CD4-positive, alpha-beta T cell treated with Interleukin-17A for 1 hour (primary cell): Measurements from ENCODE around the gene CORO1A.
"Not testable (repeated sequence)": the region's sequence is repeated elsewhere in the genome, so short reads cannot be mapped to it uniquely, and the experiment has no call there.

Experiments used
- DNase-seq: peaks from one replicate; pipeline ENCODE4 v3.0.0-alpha.2; 2020

CORO1A gene

DNA sequence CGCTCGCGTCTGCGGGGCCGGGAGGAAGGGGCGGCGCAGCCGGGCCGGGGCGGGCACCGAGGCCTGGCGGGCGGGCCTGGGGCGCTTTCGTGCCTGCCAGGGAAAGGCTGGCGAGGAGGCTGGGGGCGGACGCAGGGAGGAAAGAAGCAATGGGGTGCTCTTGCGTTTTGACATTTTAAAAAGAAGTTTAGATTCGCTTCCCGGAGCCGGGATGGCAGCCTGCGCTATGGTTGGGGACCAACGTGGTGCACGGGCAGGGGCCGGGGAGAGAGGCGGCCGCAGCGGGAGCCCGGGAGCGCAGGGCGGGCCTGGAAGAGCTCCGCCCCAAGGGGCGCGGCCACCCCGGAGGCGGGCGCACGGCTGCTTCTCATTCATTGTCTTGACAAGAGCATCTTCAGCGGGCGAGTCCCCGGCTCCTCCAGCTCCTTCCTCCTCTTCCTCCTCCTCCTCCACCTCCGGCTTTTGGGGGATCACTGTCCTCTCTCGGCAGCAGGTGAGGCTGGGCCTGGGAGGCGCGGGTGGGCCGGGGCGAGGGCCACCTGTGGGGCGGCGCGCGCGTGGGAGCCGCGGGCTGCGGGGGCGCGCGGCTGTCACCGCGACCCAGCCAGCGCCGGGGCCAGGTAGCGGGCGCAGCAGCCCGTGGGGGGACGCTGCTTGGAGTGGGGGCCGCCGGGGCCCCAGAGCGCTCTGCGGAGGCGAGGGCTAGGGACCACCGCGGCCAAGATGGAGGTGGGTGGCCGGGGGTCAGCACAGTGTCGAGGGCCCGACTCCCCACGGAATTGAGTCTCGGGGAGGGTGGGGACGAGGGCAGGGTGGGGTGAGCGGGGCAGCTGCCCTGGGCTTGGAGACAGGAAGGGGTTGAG is at the start of gene CORO1A:
TSS of gene CORO1A (plus strand) at position 370 of the 863 bp plus-strand sequence. CDS start 1,608 bp downstream, outside the sequence.
- peak; percentile 83 for DNase-seq

GRCh38 chr16:30136971-30137605 is 46.3 kb upstream of the CORO1A start:
- DNase-seq = no peak

GRCh38 chr16:30137897-30138296 is 45.5 kb upstream of the CORO1A start:
- DNase-seq = no peak

- no peak for DNase-seq
Observed at GRCh38 chr16:30139583-30140481, 43.6 kb upstream of the CORO1A start.

GRCh38 chr16:30141750-30142149 is 41.7 kb upstream of the CORO1A start:
- DNase-seq = no peak

DNA sequence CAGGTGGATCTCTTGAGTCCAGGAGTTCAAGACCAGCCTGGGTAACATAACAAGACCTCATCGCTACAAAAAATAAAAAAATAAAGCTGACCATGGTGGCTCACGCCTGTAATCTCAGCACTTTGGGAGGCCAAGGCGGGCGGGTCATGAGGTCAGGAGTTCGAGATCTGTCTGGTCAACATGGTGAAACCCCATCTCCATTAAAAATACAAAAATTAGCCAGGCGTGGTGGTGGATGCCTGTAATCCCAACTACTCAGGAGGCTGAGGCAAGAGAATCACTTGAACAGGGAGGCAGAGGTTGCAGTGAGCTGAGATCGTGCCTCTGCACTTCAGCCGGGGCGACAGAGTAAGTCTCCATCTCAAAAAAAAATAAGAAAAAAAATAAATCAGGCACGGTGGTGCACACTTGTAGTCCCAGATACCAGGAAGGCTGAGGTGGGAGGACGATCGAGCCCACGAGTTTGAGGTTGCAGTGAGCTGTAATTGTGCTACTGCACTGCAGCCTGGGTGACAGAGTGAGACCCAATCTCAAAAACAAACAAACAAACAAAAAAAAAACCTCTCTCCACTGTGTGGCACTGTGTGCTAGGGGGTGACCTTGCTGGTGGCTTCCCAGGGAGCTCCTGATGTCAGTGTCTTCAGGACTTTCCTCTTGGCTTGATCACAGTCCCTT is 40.6 kb upstream of the CORO1A start:
- DNase-seq = peak; percentile 50

DNA sequence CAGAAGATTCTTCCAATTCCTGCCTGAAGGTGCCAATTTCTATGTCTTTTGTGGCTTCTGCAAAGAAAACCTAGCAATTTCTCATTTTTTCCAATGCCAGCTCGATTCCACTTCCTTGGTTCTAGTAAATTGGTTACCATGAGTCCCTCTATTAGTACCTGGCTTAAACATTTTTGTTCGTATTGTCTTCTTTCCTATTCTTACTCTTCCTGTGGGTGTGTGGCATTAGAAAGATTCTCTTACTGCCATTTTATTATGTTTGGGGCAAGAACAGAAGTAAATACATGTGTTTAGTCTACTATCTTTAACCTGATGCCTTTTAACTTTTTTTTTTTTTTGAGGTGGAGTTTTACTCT is 40.1 kb upstream of the CORO1A start:
- no peak for DNase-seq

DNA sequence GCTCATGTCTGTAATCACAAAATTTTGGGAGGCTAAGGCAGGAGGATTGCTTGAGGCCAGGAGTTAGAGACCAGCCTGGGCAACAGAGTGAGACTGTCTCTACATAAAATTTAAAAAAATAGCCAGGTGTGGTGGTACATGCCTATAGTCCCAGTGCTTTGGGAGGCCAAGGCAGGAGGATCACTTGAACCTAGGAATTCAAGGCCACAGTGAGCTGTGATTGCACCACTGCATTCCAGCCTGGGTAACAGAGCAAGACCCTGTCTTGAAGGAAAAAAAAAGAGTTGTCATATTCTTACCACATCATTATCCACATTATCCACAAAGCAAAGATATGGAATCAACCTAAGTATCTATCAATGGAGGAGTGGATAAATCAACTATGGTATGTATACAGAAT is 39.4 kb upstream of the CORO1A start:
- no peak for DNase-seq

DNA sequence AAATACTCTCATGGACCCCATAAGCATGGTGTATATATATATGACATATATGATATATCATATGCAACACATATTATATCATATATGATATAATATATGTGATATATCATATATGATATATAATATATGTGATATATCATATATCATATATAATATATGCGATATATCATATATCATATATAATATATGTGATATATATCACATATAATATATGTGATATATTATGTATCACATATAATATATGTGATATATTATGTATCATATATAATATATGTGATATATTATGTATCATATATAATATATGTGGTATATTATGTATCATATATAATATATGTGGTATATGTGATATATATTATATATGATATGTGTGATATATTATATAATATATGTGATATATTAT is 38.5 kb upstream of the CORO1A start:
- DNase-seq = no peak

GRCh38 chr16:30145657-30146056 is 37.7 kb upstream of the CORO1A start:
- DNase-seq = no peak

DNA sequence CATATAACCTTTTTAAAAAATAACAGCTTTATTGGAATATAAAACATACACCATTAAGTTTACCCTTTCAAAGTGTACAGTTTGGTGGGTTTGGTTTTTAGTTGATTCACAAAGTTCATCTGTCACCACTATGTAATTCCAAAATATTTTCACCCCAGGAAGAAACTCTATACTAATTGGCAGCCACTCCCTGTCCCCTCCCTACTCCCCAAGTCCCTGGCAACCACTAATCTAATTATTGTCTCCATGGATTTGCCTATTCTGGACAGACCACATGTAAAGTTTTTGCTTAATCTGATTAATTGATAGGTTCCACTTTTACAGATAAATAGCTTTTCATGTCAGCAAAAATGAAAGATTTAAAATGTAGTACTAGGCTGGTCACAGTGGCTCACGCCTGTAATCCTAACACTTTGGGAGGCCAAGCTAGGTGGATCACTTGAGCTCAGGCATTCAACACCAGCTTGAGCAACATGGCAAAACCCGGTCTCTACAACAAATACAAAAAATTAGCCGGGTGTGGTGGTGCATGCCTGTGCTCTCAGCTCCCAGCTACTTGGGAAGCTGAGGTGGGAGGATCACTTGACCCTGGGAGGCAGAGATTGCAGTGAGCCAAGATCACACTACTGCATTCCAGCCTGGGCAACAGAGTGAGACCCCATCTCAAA is 35.4 kb upstream of the CORO1A start:
- DNase-seq = no peak

DNA sequence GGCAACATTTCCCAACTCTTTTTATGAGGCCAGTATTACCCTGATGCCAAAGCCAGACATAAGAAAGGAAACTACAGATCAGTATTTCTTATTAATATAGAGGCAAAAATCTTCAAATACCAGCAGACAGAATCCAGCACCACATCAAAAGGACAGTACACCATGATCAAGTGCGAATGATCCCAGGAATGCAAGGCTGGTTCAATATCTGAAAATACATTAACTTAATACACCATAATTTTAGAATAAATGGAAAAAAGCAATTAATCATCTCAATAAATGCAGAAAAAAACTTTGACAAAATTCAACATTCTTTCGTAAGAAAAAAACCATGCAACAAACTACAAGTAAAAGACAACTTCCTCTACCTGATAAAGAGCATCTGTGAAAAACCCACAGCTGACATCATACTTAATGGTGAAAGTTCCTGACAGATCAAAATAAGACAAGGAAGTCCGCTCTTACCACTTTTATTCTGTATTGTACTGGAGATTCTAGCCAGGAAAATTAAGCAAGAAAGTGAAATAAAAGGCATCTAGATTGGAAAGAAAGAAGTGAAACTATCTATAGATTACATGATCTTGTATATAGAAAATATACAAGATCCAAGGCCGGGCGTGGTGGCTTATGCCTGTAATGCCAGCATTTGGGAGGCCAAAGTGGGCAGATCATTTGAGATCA is 34.0 kb upstream of the CORO1A start:
- DNase-seq = peak; percentile 10

- DNase-seq = no peak
Observed at GRCh38 chr16:30151091-30151490, 32.3 kb upstream of the CORO1A start.

- no peak for DNase-seq
Observed at GRCh38 chr16:30152517-30152916, 30.9 kb upstream of the CORO1A start.

DNA sequence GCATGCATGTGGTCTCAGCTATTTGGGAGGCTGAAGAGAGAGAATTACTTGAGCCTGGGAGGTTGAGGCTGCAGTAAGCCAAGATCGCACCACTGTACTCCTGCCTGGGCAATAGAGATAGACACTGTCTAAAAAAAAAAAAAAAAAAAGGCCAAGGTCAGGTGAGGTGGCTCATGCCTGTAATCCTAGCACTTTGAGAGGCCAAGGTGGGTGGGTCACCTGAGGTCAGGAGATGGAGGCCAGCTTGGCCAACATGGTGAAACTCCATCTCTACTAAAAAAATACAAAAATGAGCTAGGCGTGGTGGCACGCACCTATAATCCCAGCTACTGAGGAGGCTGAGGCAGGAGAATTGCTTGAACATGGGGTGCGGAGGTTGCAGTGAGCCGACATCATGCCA is 28.2 kb upstream of the CORO1A start:
- DNase-seq = no peak

- DNase-seq = no peak
Observed at GRCh38 chr16:30157214-30157613, 26.2 kb upstream of the CORO1A start.

- no peak for DNase-seq
Observed at GRCh38 chr16:30163538-30163937, 19.9 kb upstream of the CORO1A start.

GRCh38 chr16:30166202-30166902 is 17.1 kb upstream of the CORO1A start:
- DNase-seq = peak; percentile 34

- DNase-seq = not testable (repeated sequence)
Observed at GRCh38 chr16:30168746-30169145, 14.7 kb upstream of the CORO1A start.

- not testable (repeated sequence) for DNase-seq
Observed at GRCh38 chr16:30169416-30169815, 14.0 kb upstream of the CORO1A start.

- not testable (repeated sequence) for DNase-seq
Observed at GRCh38 chr16:30170145-30170544, 13.3 kb upstream of the CORO1A start.
